ENCODE results near the gene LRFN5. TPM values are rescaled to one million over a fixed set of nuclear protein-coding genes. Genes with fewer than 3 reads are reported as not detected.

Gene LRFN5
- total and polyA plus RNA-seq, 9 of the 15 experiments (the other 6 are each of a cell fraction or from before 2014, with no cell fraction given): 0.01 to 0.27 (median 0.09) TPM; not detected in 1

DNA sequence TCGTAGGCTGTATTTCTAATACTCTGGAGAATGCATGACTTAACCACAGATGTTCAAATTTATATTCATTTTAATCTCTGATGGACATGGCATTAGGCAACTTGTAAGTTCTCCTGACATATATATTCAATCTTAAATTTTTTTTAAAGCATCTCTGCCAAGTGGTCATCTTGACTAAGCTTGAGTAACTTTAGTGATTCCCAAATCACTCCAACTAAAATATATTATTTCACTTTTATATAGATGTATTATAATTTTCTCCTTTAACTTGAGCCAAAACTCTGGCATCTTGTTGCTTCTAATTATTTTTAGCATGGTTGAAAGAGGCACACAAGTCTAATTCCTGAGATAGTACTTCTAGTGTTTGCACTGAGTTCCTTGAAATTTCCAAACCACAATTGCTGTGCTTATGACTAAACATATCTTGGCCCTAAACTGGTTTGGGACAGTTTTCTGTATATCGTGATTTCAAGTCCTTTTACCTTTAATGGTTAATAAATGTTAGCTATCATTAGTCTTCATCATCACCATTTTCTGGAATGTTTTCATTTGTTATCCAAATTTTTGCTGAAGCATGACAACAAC is 8.4 kb downstream of the LRFN5 start:
- Histone ChIP-seq H3K9ac (ENCODE audit: insufficient read depth in 1 of 2, low read depth in 2 of 2, low read length in 2 of 2) (no peak overlapping the region), H3K36me3 (ENCODE audit: control insufficient read depth, insufficient read depth, low read length) (no peaks in the 10 kb centered on the region), H3K9me1 (ENCODE audit: control insufficient read depth, insufficient read depth, low read length) (no peaks in the 10 kb centered on the region), H3K9me3 (replicated peaks; ENCODE audit: control insufficient read depth, insufficient read depth, low read depth, low read length) (no peaks in the 10 kb centered on the region), H3K4me2 (ENCODE audit: insufficient read depth, low read length) (no peak overlapping the region), H4K20me1 (replicated peaks; ENCODE audit: control insufficient read depth, insufficient read depth, low read length) (no peaks in the 10 kb centered on the region), H3K27me3 (ENCODE audit: control insufficient read depth in 2 of 2, insufficient read depth in 2 of 2, low read length in 2 of 2) (no peaks in the 10 kb centered on the region), H3K27ac (ENCODE audit: extremely low read depth, low read depth, low read length) (no peak overlapping the region), H3K4me1 (replicated peaks in 1 of 2; ENCODE audit: control insufficient read depth in 2 of 2, insufficient read depth in 2 of 2, low read length in 2 of 2) (no peaks in the 10 kb centered on the region), H2AFZ (ENCODE audit: low read depth, low read length) (no peak overlapping the region), H3K79me2 (ENCODE audit: control insufficient read depth, insufficient read depth, low read length) (no peaks in the 10 kb centered on the region), H3K4me3 (no peak overlapping the region)
- ATAC-seq (no peak), FAIRE-seq (no peak), DNase-seq (ENCODE audit: extremely low read depth in 1 of 4, low spot score in 3 of 4) (no peak)
- intact Hi-C loops (cut with micrococcal nuclease) (no loop called here), in situ Hi-C loops (cut with MboI) (no loop called here)
- no TSS peak for BruUV-seq (replicated peaks)
- ChIA-PET CTCF (ENCODE audit: low intra/inter-chr PET ratio) (no interaction called here), POLR2A (no interaction called here)
- WGBS (ENCODE audit: insufficient coverage, low coverage, missing lambda C conversion rate): 0% methylated on average over 2 of the region's 2 CpGs
- TF ChIP-seq RNF2 (IDR thresholded peaks at IDR 0.05): no peak
- TF ChIP-seq ELF2 (CRISPR knock-in tag; IDR thresholded peaks at IDR 0.05): no peak
- no peak for TF ChIP-seq ETV1 (tag; conservative IDR thresholded peaks at IDR 0.05; ENCODE audit: low read depth)
- TF ChIP-seq PML (IDR thresholded peaks at IDR 0.05; ENCODE audit: low read length): no peak
- no peak for TF ChIP-seq RHOXF2B (CRISPR knock-in tag; conservative IDR thresholded peaks at IDR 0.05)
- TF ChIP-seq ZNF592 (IDR thresholded peaks at IDR 0.05): no peak
- TF ChIP-seq, protein P1, sequence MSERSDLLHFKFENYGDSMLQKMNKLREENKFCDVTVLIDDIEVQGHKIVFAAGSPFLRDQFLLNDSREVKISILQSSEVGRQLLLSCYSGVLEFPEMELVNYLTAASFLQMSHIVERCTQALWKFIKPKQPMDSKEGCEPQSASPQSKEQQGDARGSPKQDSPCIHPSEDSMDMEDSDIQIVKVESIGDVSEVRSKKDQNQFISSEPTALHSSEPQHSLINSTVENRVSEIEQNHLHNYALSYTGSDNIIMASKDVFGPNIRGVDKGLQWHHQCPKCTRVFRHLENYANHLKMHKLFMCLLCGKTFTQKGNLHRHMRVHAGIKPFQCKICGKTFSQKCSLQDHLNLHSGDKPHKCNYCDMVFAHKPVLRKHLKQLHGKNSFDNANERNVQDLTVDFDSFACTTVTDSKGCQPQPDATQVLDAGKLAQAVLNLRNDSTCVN (CRISPR knock-in tag; IDR thresholded peaks at IDR 0.05): no peak
- TF ChIP-seq, protein P2, sequence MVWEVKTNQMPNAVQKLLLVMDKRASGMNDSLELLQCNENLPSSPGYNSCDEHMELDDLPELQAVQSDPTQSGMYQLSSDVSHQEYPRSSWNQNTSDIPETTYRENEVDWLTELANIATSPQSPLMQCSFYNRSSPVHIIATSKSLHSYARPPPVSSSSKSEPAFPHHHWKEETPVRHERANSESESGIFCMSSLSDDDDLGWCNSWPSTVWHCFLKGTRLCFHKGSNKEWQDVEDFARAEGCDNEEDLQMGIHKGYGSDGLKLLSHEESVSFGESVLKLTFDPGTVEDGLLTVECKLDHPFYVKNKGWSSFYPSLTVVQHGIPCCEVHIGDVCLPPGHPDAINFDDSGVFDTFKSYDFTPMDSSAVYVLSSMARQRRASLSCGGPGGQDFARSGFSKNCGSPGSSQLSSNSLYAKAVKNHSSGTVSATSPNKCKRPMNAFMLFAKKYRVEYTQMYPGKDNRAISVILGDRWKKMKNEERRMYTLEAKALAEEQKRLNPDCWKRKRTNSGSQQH (CRISPR knock-in tag; IDR thresholded peaks at IDR 0.05): no peak
- TF ChIP-seq SMARCE1 (IDR thresholded peaks at IDR 0.05): no peak
- no peak for TF ChIP-seq STAT6 (CRISPR knock-in tag; IDR thresholded peaks at IDR 0.05)
- no peak for TF ChIP-seq ZNF717 (CRISPR knock-in tag; IDR thresholded peaks at IDR 0.05)
- no peak for TF ChIP-seq CAMTA2 (CRISPR knock-in tag; conservative IDR thresholded peaks at IDR 0.05)
- TF ChIP-seq ZBTB43 (CRISPR knock-in tag; IDR thresholded peaks at IDR 0.05): no peak

Measured in K562 (cell line).